Neural crest cell (in vitro differentiated cells): Measurements from ENCODE around the gene SYNJ2. TPM values are rescaled to one million over a fixed set of nuclear protein-coding genes. Genes with fewer than 3 reads are reported as not detected.

Source experiments
- DNase-seq: peaks from one replicate; pipeline ENCODE4 v3.0.0; 2021; ENCODE audit warnings: low read depth, mixed read lengths, low spot score
- H3K27ac Mint-ChIP-seq: one replicate; pipeline ENCODE4 v1.8.0; 2021; ENCODE audit warnings: mild to moderate bottlenecking, mixed read lengths; ENCODE audit not compliant: unreplicated experiment
- H3K27me3 Mint-ChIP-seq: 2 replicates; pipeline ENCODE4 v1.8.0; 2021; ENCODE audit warnings: low read depth, mild to moderate bottlenecking, mixed read lengths
- H3K36me3 Mint-ChIP-seq: 2 replicates; pipeline ENCODE4 v1.8.0; 2021; ENCODE audit warnings: low read depth, mild to moderate bottlenecking, mixed read lengths
- H3K4me1 Mint-ChIP-seq: 2 replicates; pipeline ENCODE4 v1.8.0; 2021; ENCODE audit warnings: mixed read lengths
- H3K4me3 Mint-ChIP-seq: one replicate; pipeline ENCODE4 v1.8.0; 2021; ENCODE audit warnings: mild to moderate bottlenecking, mixed read lengths
- H3K9me3 Mint-ChIP-seq: 2 replicates; pipeline ENCODE4 v1.8.0; 2021; ENCODE audit warnings: mixed read lengths
- CTCF ChIP-seq: fragments of 200-600 bp; sonication (generic); conservative IDR thresholded peaks from 2 replicates; pipeline ENCODE4 v1.5.0; 2021; ENCODE audit warnings: antibody characterized with exemption, mild to moderate bottlenecking
- total RNA-seq: library from RNA; stranded (reverse); gene quantifications from 2 replicates; pipeline ENCODE4 v1.2.1, GENCODE V29; 2021

Gene SYNJ2
- total RNA-seq, 1 donor from 2014 or later: 2.9 TPM

GRCh38 chr6:158049055-158050028 lies 67.7 kb downstream of the SYNJ2 start:
- Mint-ChIP-seq H3K27ac (no peak overlapping the region), H3K27me3 (peaks cover 10% of the 10 kb centered on the region), H3K9me3 (peaks cover 3% of the 10 kb centered on the region), H3K4me1 (no peaks in the 10 kb centered on the region), H3K4me3 (no peak overlapping the region), H3K36me3 (no peaks in the 10 kb centered on the region)
- no peak for DNase-seq
- no peak for TF ChIP-seq CTCF

- no peaks in the 10 kb centered on the region for H3K36me3 Mint-ChIP-seq
- no peak for TF ChIP-seq CTCF
Measured at GRCh38 chr6:158050107-158050735, 68.6 kb downstream of the SYNJ2 start.

GRCh38 chr6:158050955-158051354 lies 69.3 kb downstream of the SYNJ2 start:
- no peaks in the 10 kb centered on the region for H3K36me3 Mint-ChIP-seq
- DNase-seq: no peak
- H3K27ac Mint-ChIP-seq: no peak overlapping the region
- H3K4me1 Mint-ChIP-seq: no peaks in the 10 kb centered on the region
- no peak for TF ChIP-seq CTCF
- no peak overlapping the region for H3K4me3 Mint-ChIP-seq
- H3K27me3 Mint-ChIP-seq: peaks cover 10% of the 10 kb centered on the region
- H3K9me3 Mint-ChIP-seq: peaks cover 3% of the 10 kb centered on the region

More at GRCh38 chr6:158050107-158050735, 68.6 kb downstream of the SYNJ2 start:
- Mint-ChIP-seq H3K9me3 (peaks cover 3% of the 10 kb centered on the region), H3K27ac (no peak overlapping the region), H3K27me3 (peaks cover 10% of the 10 kb centered on the region), H3K4me3 (no peak overlapping the region), H3K4me1 (no peaks in the 10 kb centered on the region)
- DNase-seq: no peak

- no peak overlapping the region for H3K4me3 Mint-ChIP-seq
- H3K27ac Mint-ChIP-seq: no peak overlapping the region
- no peaks in the 10 kb centered on the region for H3K36me3 Mint-ChIP-seq
- peaks cover 3% of the 10 kb centered on the region for H3K9me3 Mint-ChIP-seq
- H3K27me3 Mint-ChIP-seq: peaks cover 10% of the 10 kb centered on the region
- no peak for TF ChIP-seq CTCF
- no peaks in the 10 kb centered on the region for H3K4me1 Mint-ChIP-seq
- no peak for DNase-seq
Measured at GRCh38 chr6:158051968-158052367, 70.3 kb downstream of the SYNJ2 start.

GRCh38 chr6:158053377-158054313 lies 72.0 kb downstream of the SYNJ2 start:
- Mint-ChIP-seq H3K27ac (no peak overlapping the region), H3K27me3 (peaks cover 8% of the 10 kb centered on the region), H3K9me3 (peaks cover 3% of the 10 kb centered on the region), H3K4me3 (no peak overlapping the region), H3K36me3 (no peaks in the 10 kb centered on the region), H3K4me1 (no peaks in the 10 kb centered on the region)
- DNase-seq: no peak
- no peak for TF ChIP-seq CTCF
